ENCODE measurements around the gene CHST14. TPM values are rescaled to one million over a fixed set of nuclear protein-coding genes. Genes with fewer than 3 reads are reported as not detected.

Gene CHST14
- total RNA-seq, 1 donor from 2014 or later, result 8.4 TPM

- DNase-seq (ENCODE audit: low spot score), result no peak
Measured at GRCh38 chr15:40458495-40459371, 12.1 kb upstream of the CHST14 start.

GRCh38 chr15:40459391-40460015 is 11.3 kb upstream of the CHST14 start:
- intact Hi-C loops (cut with DNase I), result no loop called here
- no peak for DNase-seq (ENCODE audit: low spot score)

More at GRCh38 chr15:40458495-40459371, 12.1 kb upstream of the CHST14 start:
- intact Hi-C loops (cut with DNase I), result no loop called here

GRCh38 chr15:40460404-40460803 is 10.4 kb upstream of the CHST14 start:
- no peak for DNase-seq (ENCODE audit: low spot score)
- intact Hi-C loops (cut with DNase I), result no loop called here

GRCh38 chr15:40461958-40462357 is 8.8 kb upstream of the CHST14 start:
- intact Hi-C loops (cut with DNase I), result no loop called here
- no peak for DNase-seq (ENCODE audit: low spot score)

- no peak for DNase-seq (ENCODE audit: low spot score)
- intact Hi-C loops (cut with DNase I), result no loop called here
Measured at GRCh38 chr15:40463279-40463678, 7.5 kb upstream of the CHST14 start.

GRCh38 chr15:40463886-40464545 is 6.8 kb upstream of the CHST14 start:
- DNase-seq (ENCODE audit: low spot score), result no peak
- intact Hi-C loops (cut with DNase I), result no loop called here

- DNase-seq (ENCODE audit: low spot score), result no peak
- intact Hi-C loops (cut with DNase I), result no loop called here
Measured at GRCh38 chr15:40464595-40465185, 6.1 kb upstream of the CHST14 start.

- no peak for DNase-seq (ENCODE audit: low spot score)
- intact Hi-C loops (cut with DNase I), result no loop called here
Measured at GRCh38 chr15:40465939-40466338, 4.8 kb upstream of the CHST14 start.

GRCh38 chr15:40466426-40467260 is 4.1 kb upstream of the CHST14 start:
- intact Hi-C loops (cut with DNase I), result no loop called here
- no peak for DNase-seq (ENCODE audit: low spot score)

- intact Hi-C loops (cut with DNase I), result no loop called here
- DNase-seq (ENCODE audit: low spot score), result no peak
Measured at GRCh38 chr15:40467261-40467615, 3.5 kb upstream of the CHST14 start.

GRCh38 chr15:40468898-40469331 is 1.9 kb upstream of the CHST14 start:
- intact Hi-C loops (cut with DNase I), result no loop called here
- no peak for DNase-seq (ENCODE audit: low spot score)

- DNase-seq (ENCODE audit: low spot score), result no peak
- intact Hi-C loops (cut with DNase I), result no loop called here
Measured at GRCh38 chr15:40469776-40470390, 901 bp upstream of the CHST14 start.

- intact Hi-C loops (cut with DNase I), result loop anchor here (1.0 kb wide), 1 partner anchor 28 kb away; no protein-coding TSS in a partner anchor
- no peak for DNase-seq (ENCODE audit: low spot score)
Measured at GRCh38 chr15:40471105-40471807, 472 bp downstream of the CHST14 start.

GRCh38 chr15:40471808-40472150 is 995 bp downstream of the CHST14 start:
- intact Hi-C loops (cut with DNase I), result loop anchor here (1.0 kb wide), 1 partner anchor 28 kb away; no protein-coding TSS in a partner anchor
- no peak for DNase-seq (ENCODE audit: low spot score)

- DNase-seq (ENCODE audit: low spot score), result no peak
- intact Hi-C loops (cut with DNase I), result no loop called here
Measured at GRCh38 chr15:40472171-40472727, 1.5 kb downstream of the CHST14 start.

GRCh38 chr15:40474581-40474980 is 3.8 kb downstream of the CHST14 start:
- DNase-seq (ENCODE audit: low spot score), result no peak
- intact Hi-C loops (cut with DNase I), result no loop called here

GRCh38 chr15:40477642-40478327 is 7.0 kb downstream of the CHST14 start:
- intact Hi-C loops (cut with DNase I), result no loop called here
- DNase-seq (ENCODE audit: low spot score), result no peak

All from cardiac septum (tissue), 1 donor.